Measurements from ENCODE around the gene FBN3.

The FBN3 gene

DNA sequence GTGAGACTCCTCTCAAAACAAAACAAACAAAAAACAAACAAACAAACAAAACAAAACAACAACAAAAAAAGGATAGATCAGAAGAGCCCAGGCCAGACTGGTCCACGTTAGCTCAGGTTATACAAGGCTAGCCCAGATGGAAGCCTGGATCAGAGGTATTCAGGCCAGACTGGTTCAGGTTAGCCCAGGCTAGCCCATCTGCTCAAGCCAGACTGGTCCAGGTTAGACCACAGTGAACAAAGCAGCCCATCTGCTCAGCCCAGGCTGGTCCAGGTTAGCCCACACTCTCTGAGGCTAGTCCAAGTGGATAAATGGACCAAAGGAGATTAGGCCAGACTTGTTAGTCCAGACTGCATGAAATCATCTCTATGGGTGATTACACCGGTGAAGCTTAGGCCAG lies 55.7 kb downstream of the FBN3 start:
- ChIA-PET POLR2A (no interaction called here), CTCF (no interaction called here)
- DNase-seq (ENCODE audit: extremely low spot score): no peak
- TF ChIP-seq FOXK2 (IDR thresholded peaks at IDR 0.05) (no peak), FOXM1 (IDR thresholded peaks at IDR 0.05; ENCODE audit: borderline replicate concordance) (no peak), TARDBP (IDR thresholded peaks at IDR 0.05) (no peak), ELF4 (IDR thresholded peaks at IDR 0.05) (no peak), NFRKB (IDR thresholded peaks at IDR 0.05) (no peak), PKNOX1 (IDR thresholded peaks at IDR 0.05) (no peak), L3MBTL2 (conservative IDR thresholded peaks at IDR 0.05) (no peak), HDGF (IDR thresholded peaks at IDR 0.05; ENCODE audit: borderline replicate concordance) (no peak), BHLHE40 (IDR thresholded peaks at IDR 0.05; ENCODE audit: borderline replicate concordance) (no peak), ZNF384 (IDR thresholded peaks at IDR 0.05) (no peak), CTBP1 (IDR thresholded peaks at IDR 0.05; ENCODE audit: borderline replicate concordance) (no peak), LEF1 (IDR thresholded peaks at IDR 0.05; ENCODE audit: borderline replicate concordance) (no peak), ARNT (IDR thresholded peaks at IDR 0.05) (no peak), SUZ12 (IDR thresholded peaks at IDR 0.05) (no peak), FOXA1 (IDR thresholded peaks at IDR 0.05) (no peak), SP1 (IDR thresholded peaks at IDR 0.05) (no peak)

GRCh38 chr19:8090950-8091349 lies 58.4 kb downstream of the FBN3 start:
- ChIA-PET POLR2A (no interaction called here), CTCF (no interaction called here)
- DNase-seq (ENCODE audit: extremely low spot score): no peak
- no peak for TF ChIP-seq FOXK2 (IDR thresholded peaks at IDR 0.05)
- TF ChIP-seq TARDBP (IDR thresholded peaks at IDR 0.05): no peak
- no peak for TF ChIP-seq PKNOX1 (IDR thresholded peaks at IDR 0.05)
- TF ChIP-seq LEF1 (IDR thresholded peaks at IDR 0.05; ENCODE audit: borderline replicate concordance): no peak
- TF ChIP-seq FOXM1 (IDR thresholded peaks at IDR 0.05; ENCODE audit: borderline replicate concordance): no peak
- TF ChIP-seq NFRKB (IDR thresholded peaks at IDR 0.05): no peak
- TF ChIP-seq ZNF384 (IDR thresholded peaks at IDR 0.05): no peak
- no peak for TF ChIP-seq BHLHE40 (IDR thresholded peaks at IDR 0.05; ENCODE audit: borderline replicate concordance)
- no peak for TF ChIP-seq SP1 (IDR thresholded peaks at IDR 0.05)
- no peak for TF ChIP-seq L3MBTL2 (conservative IDR thresholded peaks at IDR 0.05)
- TF ChIP-seq HDGF (IDR thresholded peaks at IDR 0.05; ENCODE audit: borderline replicate concordance): no peak

GRCh38 chr19:8089664-8090601 lies 59.5 kb downstream of the FBN3 start:
- ChIA-PET CTCF (no interaction called here), POLR2A (no interaction called here)
- no peak for DNase-seq (ENCODE audit: extremely low spot score)
- TF ChIP-seq FOXK2 (IDR thresholded peaks at IDR 0.05): no peak
- TF ChIP-seq L3MBTL2 (conservative IDR thresholded peaks at IDR 0.05): no peak
- no peak for TF ChIP-seq LEF1 (IDR thresholded peaks at IDR 0.05; ENCODE audit: borderline replicate concordance)
- no peak for TF ChIP-seq ZNF384 (IDR thresholded peaks at IDR 0.05)
- TF ChIP-seq CTBP1 (IDR thresholded peaks at IDR 0.05; ENCODE audit: borderline replicate concordance): no peak
- no peak for TF ChIP-seq FOXA1 (IDR thresholded peaks at IDR 0.05)
- no peak for TF ChIP-seq TARDBP (IDR thresholded peaks at IDR 0.05)
- no peak for TF ChIP-seq HDGF (IDR thresholded peaks at IDR 0.05; ENCODE audit: borderline replicate concordance)
- TF ChIP-seq ARNT (IDR thresholded peaks at IDR 0.05): no peak
- no peak for TF ChIP-seq SP1 (IDR thresholded peaks at IDR 0.05)
- TF ChIP-seq ELF4 (IDR thresholded peaks at IDR 0.05): no peak
- no peak for TF ChIP-seq NFRKB (IDR thresholded peaks at IDR 0.05)

GRCh38 chr19:8088752-8089663 lies 60.4 kb downstream of the FBN3 start:
- no peak for DNase-seq (ENCODE audit: extremely low spot score)
- ChIA-PET POLR2A (no interaction called here), CTCF (no interaction called here)
- TF ChIP-seq HDGF (IDR thresholded peaks at IDR 0.05; ENCODE audit: borderline replicate concordance) (no peak), FOXM1 (IDR thresholded peaks at IDR 0.05; ENCODE audit: borderline replicate concordance) (no peak), ZNF384 (IDR thresholded peaks at IDR 0.05) (no peak), TARDBP (IDR thresholded peaks at IDR 0.05) (no peak; the same call in 1 of the 2 replicates), NFRKB (IDR thresholded peaks at IDR 0.05) (no peak), FOXK2 (IDR thresholded peaks at IDR 0.05) (no peak), ARNT (IDR thresholded peaks at IDR 0.05) (no peak), LEF1 (IDR thresholded peaks at IDR 0.05; ENCODE audit: borderline replicate concordance) (no peak), ELF4 (IDR thresholded peaks at IDR 0.05) (no peak), BHLHE40 (IDR thresholded peaks at IDR 0.05; ENCODE audit: borderline replicate concordance) (no peak), SUZ12 (IDR thresholded peaks at IDR 0.05) (no peak), CTBP1 (IDR thresholded peaks at IDR 0.05; ENCODE audit: borderline replicate concordance) (no peak), FOXA1 (IDR thresholded peaks at IDR 0.05) (no peak), PKNOX1 (IDR thresholded peaks at IDR 0.05) (no peak), SP1 (IDR thresholded peaks at IDR 0.05) (no peak), L3MBTL2 (conservative IDR thresholded peaks at IDR 0.05) (no peak)

GRCh38 chr19:8087876-8088275 lies 61.5 kb downstream of the FBN3 start:
- no peak for DNase-seq (ENCODE audit: extremely low spot score)
- TF ChIP-seq LEF1 (IDR thresholded peaks at IDR 0.05; ENCODE audit: borderline replicate concordance) (no peak), ARNT (IDR thresholded peaks at IDR 0.05) (no peak), L3MBTL2 (conservative IDR thresholded peaks at IDR 0.05) (no peak), PKNOX1 (IDR thresholded peaks at IDR 0.05) (no peak), FOXM1 (IDR thresholded peaks at IDR 0.05; ENCODE audit: borderline replicate concordance) (no peak), ELF4 (IDR thresholded peaks at IDR 0.05) (no peak), SP1 (IDR thresholded peaks at IDR 0.05) (no peak), FOXK2 (IDR thresholded peaks at IDR 0.05) (no peak), FOXA1 (IDR thresholded peaks at IDR 0.05) (no peak), SUZ12 (IDR thresholded peaks at IDR 0.05) (no peak)
- POLR2A ChIA-PET: no interaction called here
- CTCF ChIA-PET: no interaction called here
